Pancreas (tissue), 10 donors: Measurements from ENCODE around the gene LIN52. TPM values are rescaled to one million over a fixed set of nuclear protein-coding genes. Genes with fewer than 3 reads are reported as not detected.

Source experiments
- ATAC-seq, 4 donors: fragments of 200-7000 bp; cut with Tn5 transposase; one replicate each; pipeline versions ENCODE4 v1.8.0 to v1.9.1; 2020; ENCODE audit warnings: mild to moderate bottlenecking in 4 of 4, moderate library complexity in 4 of 4
- DNase-seq, 6 donors: peaks; one replicate each; pipeline ENCODE4 v3.0.0-alpha.2; 2020
- FAIRE-seq: peaks from 2 replicates; lab custom pipeline; 2012; peaks lifted over from hg19 to GRCh38; lab: Jason Lieb, UNC
- H3K27ac ChIP-seq, 4 donors: fragments of 200-600 bp; sonication (generic); 1 replicate in 3 of 4; 2 replicates in 1 of 4; pipeline versions ENCODE4 v1.5.0 to v1.8.0; 2020
- H3K27me3 ChIP-seq, 4 donors: fragments of 200-600 bp; one replicate each; pipeline ENCODE4 v1.8.0; 2021
- H3K36me3 ChIP-seq, 3 donors: fragments of 200-600 bp; sonication (generic) in 1 of 3; one replicate each; pipeline versions ENCODE4 v1.5.0 to v1.8.0; 2020 to 2021
- H3K4me1 ChIP-seq, 3 donors: fragments of 200-600 bp; one replicate each; pipeline ENCODE4 v1.8.0; 2021
- H3K4me3 ChIP-seq, 4 donors: fragments of 200-600 bp; sonication (generic) in 2 of 4; one replicate each; pipeline versions ENCODE4 v1.5.0 to v1.8.0; 2020 to 2021
- H3K9me3 ChIP-seq, 4 donors: fragments of 200-600 bp; one replicate each; pipeline ENCODE4 v1.8.0; 2021
- CTCF ChIP-seq, 4 donors: fragments of 200-600 bp; sonication (generic) in 3 of 4; IDR thresholded peaks; one replicate each; pipeline versions ENCODE4 v1.5.0 to v1.8.0; 2021; ENCODE audit warnings: antibody characterized with exemption in 4 of 4
- WGBS, 2 donors: extraction: QIAGEN DNeasy Blood & Tissue Kit; methylation state at CpG; one replicate each; pipeline ENCODE4 v1.1.7; 2013; 5-methylcytosine and 5-hydroxymethylcytosine counted together
- intact Hi-C, 3 donors: fragments of 100-400 bp; cut with DNase I; formaldehyde crosslinking; loops; one replicate each; pipeline versions ENCODE4 v1.11.1 to v1.14.2; 2022
- polyA plus RNA-seq, 2 donors: library from polyadenylated mRNA; stranded (reverse); fragments of 200-250 nt; gene quantifications; one replicate each; pipeline ENCODE4 v1.2.3, GENCODE V29; 2013
- total RNA-seq, 6 donors: library from RNA; stranded (reverse); fragmentation: NEBNext Ultra II Directional in 4 of 6; extraction: Animal tissue kit (Norgen Biotek cat#: 25700) in 4 of 6; gene quantifications; one replicate each; pipeline versions ENCODE4 v1.2.1 to v1.2.4, GENCODE V29; 2021 to 2023
- donor health status: healthy with polysubstance abuse.
- donor health status: DM: no; HTN: no; CAD: no; lungs with moderate emphysema.
- donor health status: DM: no; HTN: no; CAD: no.
- donor health status: control.
- donor health status: control.
- donor health status: Bipolar disorder and iron deficiency.
- donor health status: DM: yes; HTN: yes; CAD: no.
- donor health status: DM: no; HTN: no; CAD: no.
- donor health status: DM: no; HTN: no; CAD: no.
- donor health status: DM: yes; HTN: yes; CAD: no.

LIN52 gene
- total and polyA plus RNA-seq, 8 donors, result 1.6 to 4.6 (median 3.1) TPM

- Histone ChIP-seq H3K9me3 (no peaks in the 10 kb centered on the region), H3K36me3 (no peaks in the 10 kb centered on the region), H3K27me3 (no peaks in the 10 kb centered on the region), H3K27ac (no peak overlapping the region), H3K4me1 (no peaks in the 10 kb centered on the region), H3K4me3 (no peak overlapping the region)
- WGBS, 2 donors, result 60 to 66% methylated on average over 13 of the region's 13 CpGs
- no peak for DNase-seq
- no peak for FAIRE-seq
- intact Hi-C loops, result no loop called here
- TF ChIP-seq CTCF (IDR thresholded peaks at IDR 0.05), result no peak
- ATAC-seq, result no peak
Measured at GRCh38 chr14:74219277-74220205, 134.8 kb downstream of the LIN52 start.

DNA sequence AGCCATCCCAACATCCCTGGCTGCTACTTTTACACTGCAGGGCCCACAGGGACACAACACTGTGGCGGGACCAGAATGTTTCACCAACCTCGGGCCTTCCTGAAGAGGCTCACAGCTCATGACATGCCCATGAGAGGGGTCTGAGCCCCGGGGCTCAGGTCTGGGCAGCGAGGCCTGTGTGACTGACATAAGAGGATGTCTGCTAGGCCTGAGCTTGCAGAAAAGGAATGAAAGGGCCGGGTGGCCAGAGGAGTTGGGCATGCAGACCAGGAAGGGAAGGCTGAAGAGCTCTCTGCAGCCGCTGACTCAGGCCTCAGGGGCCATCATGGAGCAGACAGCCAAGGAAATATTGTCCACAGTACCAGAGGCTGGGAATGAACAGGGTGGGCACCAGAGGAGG is 136.2 kb downstream of the LIN52 start:
- DNase-seq (no peak), ATAC-seq (no peak), FAIRE-seq (no peak)
- Histone ChIP-seq H3K9me3 (no peaks in the 10 kb centered on the region), H3K27ac (no peak overlapping the region), H3K36me3 (no peaks in the 10 kb centered on the region), H3K27me3 (no peaks in the 10 kb centered on the region), H3K4me3 (no peak overlapping the region), H3K4me1 (no peaks in the 10 kb centered on the region)
- 70 to 79% methylated on average over 6 of the region's 6 CpGs for WGBS, 2 donors
- intact Hi-C loops, result no loop called here
- no peak for TF ChIP-seq CTCF (IDR thresholded peaks at IDR 0.05)

DNA sequence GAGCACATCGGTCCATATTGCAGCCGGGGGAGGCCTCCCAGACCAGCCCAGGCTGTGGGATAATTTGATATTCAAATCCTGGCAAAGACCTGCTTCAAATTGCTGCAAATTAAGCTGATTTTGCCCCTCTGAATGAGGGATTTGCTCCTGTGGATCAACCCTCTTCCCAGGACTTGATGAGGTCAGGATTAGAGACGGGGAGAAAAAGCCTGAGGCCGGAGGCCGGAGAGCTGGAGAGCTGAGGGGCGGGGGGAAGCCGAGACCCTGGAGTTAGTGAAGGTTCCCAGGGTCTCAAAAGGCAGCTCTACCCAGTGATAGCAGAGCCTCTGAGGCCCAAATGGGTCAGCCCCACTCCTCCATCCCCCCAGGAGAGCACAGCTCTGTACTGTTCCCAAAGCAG is 137.0 kb downstream of the LIN52 start:
- Histone ChIP-seq H3K9me3 (no peaks in the 10 kb centered on the region), H3K4me1 (no peaks in the 10 kb centered on the region), H3K4me3 (no peak overlapping the region), H3K27ac (no peak overlapping the region), H3K36me3 (no peaks in the 10 kb centered on the region), H3K27me3 (no peaks in the 10 kb centered on the region)
- 92 to 95% methylated on average over 7 of the region's 7 CpGs for whole genome bisulfite sequencing, 2 donors
- intact Hi-C loops, result no loop called here
- DNase-seq (no peak), FAIRE-seq (no peak), ATAC-seq (no peak)
- TF ChIP-seq CTCF (IDR thresholded peaks at IDR 0.05), result no peak

- H3K9me3 ChIP-seq, result no peaks in the 10 kb centered on the region
- no peaks in the 10 kb centered on the region for H3K4me1 ChIP-seq
- ATAC-seq, result no peak
- intact Hi-C loops, result no loop called here
- no peak for TF ChIP-seq CTCF (IDR thresholded peaks at IDR 0.05)
- no peak overlapping the region for H3K27ac ChIP-seq
- H3K4me3 ChIP-seq, result no peak overlapping the region
- 70 to 83% methylated on average over 6 of the region's 6 CpGs for WGBS, 2 donors
- FAIRE-seq, result no peak
- H3K27me3 ChIP-seq, result no peaks in the 10 kb centered on the region
- H3K36me3 ChIP-seq, result no peaks in the 10 kb centered on the region
- DNase-seq, result no peak
Measured at GRCh38 chr14:74223016-74223415, 138.3 kb downstream of the LIN52 start.

- no peak for DNase-seq
- FAIRE-seq, result no peak
- Histone ChIP-seq H3K9me3 (no peaks in the 10 kb centered on the region), H3K4me1 (no peaks in the 10 kb centered on the region), H3K27ac (no peak overlapping the region), H3K27me3 (peaks cover 0 to 2% (median 0%) of the 10 kb centered on the region in 4 donors), H3K36me3 (no peaks in the 10 kb centered on the region), H3K4me3 (no peak overlapping the region)
- intact Hi-C loops, result no loop called here
- TF ChIP-seq CTCF (IDR thresholded peaks at IDR 0.05), result no peak
- WGBS, 2 donors, result 81 to 84% methylated on average over 8 of the region's 8 CpGs
- no peak for ATAC-seq
Measured at GRCh38 chr14:74231784-74232183, 147.0 kb downstream of the LIN52 start.
